ENCODE results near the gene PAQR6.
A peak's percentile ranks its signal among the peaks of the same experiment; 100 is the strongest.

The PAQR6 gene

DNA sequence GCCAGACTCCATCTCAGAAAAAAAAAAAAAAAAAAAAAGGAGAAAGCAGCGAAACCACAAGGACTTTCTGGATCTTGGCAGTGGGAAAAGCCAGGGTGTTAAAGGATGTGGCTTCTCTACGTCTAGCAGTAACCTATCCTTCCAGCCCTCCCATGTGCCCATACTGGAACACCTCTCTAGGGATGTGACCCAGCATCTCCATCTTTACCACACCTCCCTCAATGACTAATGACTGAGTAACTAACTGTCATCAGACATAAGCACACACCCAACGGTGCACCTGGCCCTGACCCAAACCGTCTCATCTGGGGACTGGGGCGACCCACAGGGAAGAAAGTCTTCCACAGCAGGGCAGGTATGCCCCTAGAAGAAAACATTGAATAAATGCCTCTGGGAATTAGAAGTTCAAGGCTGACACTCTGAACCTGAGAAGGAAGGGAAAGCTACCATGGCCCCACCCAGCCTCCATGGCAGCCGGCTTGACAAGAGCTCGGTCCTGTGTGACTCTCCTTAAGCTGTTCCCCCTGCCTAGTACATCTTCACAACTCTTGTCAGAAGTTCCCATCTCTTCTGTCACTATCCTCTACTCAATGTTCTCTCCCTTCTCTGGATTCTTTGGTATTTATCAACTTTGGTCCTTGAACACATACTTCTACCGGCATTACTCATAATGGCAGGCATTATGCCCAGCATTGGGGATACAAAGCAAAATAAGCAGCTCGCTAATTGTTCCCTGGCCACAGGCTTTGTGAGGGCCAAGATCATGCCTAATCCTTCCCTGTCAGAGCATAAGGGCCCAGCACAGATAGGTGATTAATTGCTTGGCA lies 14.8 kb upstream of the PAQR6 start:
- peak; percentile 24 for DNase-seq (ENCODE audit: low read depth)

GRCh38 chr1:156260896-156261295 lies 13.0 kb upstream of the PAQR6 start:
- DNase-seq (ENCODE audit: low read depth): no peak

DNA sequence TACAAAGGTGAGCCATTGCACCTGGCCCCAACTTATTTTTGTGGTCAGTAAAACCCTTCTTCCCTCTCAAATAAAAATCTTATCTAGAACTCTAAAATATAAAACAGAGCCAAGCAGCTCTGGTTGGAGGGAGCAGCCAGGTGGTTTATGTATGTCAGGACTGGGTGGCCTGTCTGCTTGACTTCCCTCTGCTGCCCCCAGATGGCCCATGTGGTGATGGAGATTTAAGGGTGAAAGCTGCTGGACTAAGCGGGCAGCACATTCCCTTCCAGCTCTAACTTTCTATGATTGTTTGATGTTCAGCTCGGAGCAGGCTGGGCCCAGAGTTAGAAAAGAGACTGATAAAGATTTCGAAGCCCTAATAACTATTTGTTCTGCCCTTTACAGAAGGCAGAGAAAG lies 11.9 kb upstream of the PAQR6 start:
- DNase-seq (ENCODE audit: low read depth): no peak

GRCh38 chr1:156258859-156259258 lies 11.0 kb upstream of the PAQR6 start:
- no peak for DNase-seq (ENCODE audit: low read depth)

DNA sequence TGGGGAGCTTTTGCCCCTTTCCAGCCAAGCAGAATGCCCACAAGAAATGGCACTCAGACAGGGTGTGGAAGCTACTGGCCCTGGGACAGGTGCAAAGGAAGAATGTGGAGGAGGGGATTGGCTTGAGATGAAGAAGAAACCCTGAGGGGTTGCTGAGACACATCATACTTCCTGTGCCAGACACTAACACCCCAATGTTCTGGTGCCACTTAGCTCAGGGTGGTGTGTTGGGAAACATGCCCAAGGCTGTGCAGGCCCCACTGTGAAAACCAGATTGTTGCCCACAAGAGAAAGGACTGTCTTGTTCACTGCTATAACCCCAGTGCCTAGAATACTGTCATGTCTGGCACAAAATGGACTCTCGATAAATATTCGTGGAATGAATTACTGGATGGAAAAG lies 9.9 kb upstream of the PAQR6 start:
- no peak for DNase-seq (ENCODE audit: low read depth)

DNA sequence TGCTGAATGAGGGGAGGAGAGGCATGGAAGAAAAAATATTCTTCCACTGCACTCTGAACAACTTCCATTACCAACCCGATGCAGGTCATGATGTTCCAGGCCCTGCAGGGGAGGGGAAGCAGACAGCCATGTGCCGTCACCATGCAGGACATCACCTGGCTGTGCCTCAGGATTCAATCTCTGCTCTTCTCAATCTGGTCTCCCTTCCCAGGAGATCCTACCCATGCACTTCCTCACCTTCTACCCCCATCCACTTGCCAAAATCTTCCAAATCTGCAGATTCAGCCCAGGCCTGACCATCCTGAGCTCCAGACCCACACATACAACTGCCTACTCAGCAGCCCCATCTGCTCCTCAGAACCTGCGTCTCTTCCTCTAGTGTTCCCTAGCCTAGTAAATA lies 5.8 kb upstream of the PAQR6 start:
- DNase-seq (ENCODE audit: low read depth): no peak

- DNase-seq (ENCODE audit: low read depth): no peak
These were observed 3.7 kb upstream of the PAQR6 start for GRCh38 chr1:156251527-156251926.

GRCh38 chr1:156249593-156249992 lies 1.7 kb upstream of the PAQR6 start:
- no peak for DNase-seq (ENCODE audit: low read depth)

- DNase-seq (ENCODE audit: low read depth): no peak
These were observed 447 bp upstream of the PAQR6 start for GRCh38 chr1:156248323-156248683.

- no peak for DNase-seq (ENCODE audit: low read depth)
These were observed 936 bp downstream of the PAQR6 start for GRCh38 chr1:156246781-156247459.

GRCh38 chr1:156246241-156246780 lies 1.5 kb downstream of the PAQR6 start:
- DNase-seq (ENCODE audit: low read depth): no peak

DNA sequence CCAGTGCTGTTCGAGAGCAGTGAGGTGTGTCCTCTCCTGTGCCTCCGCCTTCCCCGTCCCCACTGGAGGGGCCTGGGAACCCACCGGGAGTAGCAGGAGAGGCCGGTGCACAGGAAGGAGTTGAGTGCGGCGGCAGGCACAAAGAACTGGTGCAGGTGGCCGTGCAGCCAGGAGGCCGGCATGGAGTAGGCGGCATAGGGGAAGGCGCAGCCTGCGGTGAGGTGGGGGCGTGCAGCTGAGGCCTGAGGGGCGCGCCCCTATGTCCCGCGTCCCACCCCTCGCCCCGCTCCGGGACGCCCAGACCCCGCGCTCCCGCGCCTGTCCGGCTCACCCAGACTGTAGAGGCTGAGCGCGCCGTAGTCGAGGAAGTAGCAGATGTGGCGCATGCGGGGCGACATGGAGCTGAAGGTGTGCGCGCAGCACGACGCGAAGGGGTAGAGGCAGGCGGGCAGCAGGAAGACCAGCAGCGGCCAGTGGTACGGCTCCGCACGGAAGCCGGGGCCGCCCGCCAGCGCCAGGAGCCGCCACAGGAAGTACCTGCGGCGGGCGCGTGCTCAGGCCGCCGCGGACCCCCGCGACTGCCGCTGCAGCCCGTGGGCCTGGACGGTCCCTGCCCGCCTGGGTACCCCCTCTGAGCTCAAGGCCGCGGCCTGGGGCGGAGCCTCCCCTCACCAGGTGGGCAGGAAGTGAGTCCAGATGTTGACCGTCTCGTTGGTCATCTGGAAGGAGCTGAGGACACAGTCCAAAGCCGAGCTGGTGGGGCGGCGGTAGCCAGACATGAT lies 2.2 kb downstream of the PAQR6 start:
- DNase-seq (ENCODE audit: low read depth): no peak

GRCh38 chr1:156244712-156245111 lies 3.1 kb downstream of the PAQR6 start:
- DNase-seq (ENCODE audit: low read depth): no peak

- DNase-seq (ENCODE audit: low read depth): no peak
These were observed 3.7 kb downstream of the PAQR6 start for GRCh38 chr1:156244126-156244525.

DNA sequence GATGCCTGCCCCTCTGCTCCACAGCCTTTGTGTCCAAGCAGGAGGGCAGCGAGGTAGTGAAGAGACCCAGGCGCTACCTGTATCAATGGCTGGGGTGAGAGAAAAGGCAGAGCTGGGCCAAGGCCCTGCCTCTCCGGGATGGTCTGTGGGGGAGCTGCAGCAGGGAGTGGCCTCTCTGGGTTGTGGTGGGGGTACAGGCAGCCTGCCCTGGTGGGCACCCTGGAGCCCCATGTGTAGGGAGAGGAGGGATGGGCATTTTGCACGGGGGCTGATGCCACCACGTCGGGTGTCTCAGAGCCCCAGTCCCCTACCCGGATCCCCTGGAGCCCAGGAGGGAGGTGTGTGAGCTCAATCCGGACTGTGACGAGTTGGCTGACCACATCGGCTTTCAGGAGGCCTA lies 5.1 kb downstream of the PAQR6 start:
- DNase-seq (ENCODE audit: low read depth): no peak

DNA sequence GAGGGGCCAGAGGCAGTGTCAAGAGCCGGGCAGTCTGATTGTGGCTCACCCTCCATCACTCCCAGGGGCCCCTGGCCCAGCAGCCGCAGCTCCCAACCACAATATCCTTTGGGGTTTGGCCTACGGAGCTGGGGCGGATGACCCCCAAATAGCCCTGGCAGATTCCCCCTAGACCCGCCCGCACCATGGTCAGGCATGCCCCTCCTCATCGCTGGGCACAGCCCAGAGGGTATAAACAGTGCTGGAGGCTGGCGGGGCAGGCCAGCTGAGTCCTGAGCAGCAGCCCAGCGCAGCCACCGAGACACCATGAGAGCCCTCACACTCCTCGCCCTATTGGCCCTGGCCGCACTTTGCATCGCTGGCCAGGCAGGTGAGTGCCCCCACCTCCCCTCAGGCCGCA lies 5.9 kb downstream of the PAQR6 start, which contains the start of gene BGLAP:
Gene BGLAP (plus strand): TSS at position 259 of the 400 bp plus-strand sequence. CDS start 48 bp downstream, at position 307.
- no peak for DNase-seq (ENCODE audit: low read depth)

DNA sequence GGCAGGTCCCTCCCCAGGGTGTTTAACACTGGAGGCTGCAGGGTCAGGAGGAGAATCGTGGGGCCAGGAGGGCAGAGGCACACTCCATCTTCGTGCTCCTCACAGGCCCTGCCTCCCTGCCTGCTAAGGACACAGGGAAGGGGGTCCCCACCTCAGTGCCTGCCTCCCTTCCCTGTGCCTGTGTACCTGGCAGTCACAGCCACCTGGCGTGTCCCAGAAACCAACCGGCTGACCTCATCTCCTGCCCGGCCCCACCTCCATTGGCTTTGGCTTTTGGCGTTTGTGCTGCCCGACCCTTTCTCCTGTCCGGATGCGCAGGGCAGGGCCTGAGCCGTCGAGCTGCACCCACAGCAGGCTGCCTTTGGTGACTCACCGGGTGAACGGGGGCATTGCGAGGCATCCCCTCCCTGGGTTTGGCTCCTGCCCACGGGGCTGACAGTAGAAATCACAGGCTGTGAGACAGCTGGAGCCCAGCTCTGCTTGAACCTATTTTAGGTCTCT lies 6.5 kb downstream of the PAQR6 start:
- no peak for DNase-seq (ENCODE audit: low read depth)

DNA sequence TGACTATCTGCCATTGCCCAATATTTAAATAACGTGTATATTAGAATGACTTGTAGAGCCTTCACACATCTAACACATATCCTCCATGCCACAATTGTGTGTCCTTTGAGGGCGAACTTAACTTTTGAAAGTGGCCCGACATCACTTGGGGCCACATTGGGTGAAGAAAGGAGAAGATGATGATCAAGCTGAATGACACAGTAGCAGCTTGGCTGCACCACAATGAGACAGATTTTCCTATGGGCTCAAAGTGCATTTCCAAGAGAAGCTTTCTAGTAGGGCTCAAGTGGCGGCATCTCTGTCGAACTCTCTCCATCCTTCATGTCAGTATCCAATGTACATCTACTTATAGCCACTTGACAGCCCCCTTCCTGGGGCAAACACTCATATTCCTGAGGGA lies 9.6 kb downstream of the PAQR6 start:
- no peak for DNase-seq (ENCODE audit: low read depth)

- no peak for DNase-seq (ENCODE audit: low read depth)
These were observed 11.7 kb downstream of the PAQR6 start for GRCh38 chr1:156236164-156236563.

- DNase-seq (ENCODE audit: low read depth): no peak
These were observed 14.3 kb downstream of the PAQR6 start for GRCh38 chr1:156233426-156234127.

GRCh38 chr1:156232201-156232894 lies 15.5 kb downstream of the PAQR6 start:
- DNase-seq (ENCODE audit: low read depth): no peak
